Breast epithelium (tissue), 4 donors: ENCODE results near the gene CDH6. TPM values are rescaled to one million over a fixed set of nuclear protein-coding genes. Genes with fewer than 3 reads are reported as not detected.

Source experiments
- DNase-seq, 2 donors: peaks; one replicate each; pipeline ENCODE4 v3.0.0-alpha.2; 2019; ENCODE audit warnings: low spot score in 2 of 2
- H3K27ac ChIP-seq, 2 donors: fragments of 200-600 bp; sonication (generic) in 1 of 2; one replicate each; pipeline ENCODE4 v1.5.1; 2016 to 2019; ENCODE audit warnings: mild to moderate bottlenecking in 1 of 2
- H3K27me3 ChIP-seq, 2 donors: fragments of 200-600 bp; sonication (generic) in 1 of 2; one replicate each; pipeline versions ENCODE4 v1.5.1 to v1.6.0; 2017 to 2019; ENCODE audit warnings: control low read depth in 1 of 2, mild to moderate bottlenecking in 1 of 2
- H3K36me3 ChIP-seq: fragments of 200-600 bp; one replicate; pipeline ENCODE4 v1.5.1; 2019
- H3K4me1 ChIP-seq, 2 donors: fragments of 200-600 bp; sonication (generic); one replicate each; pipeline ENCODE4 v1.5.1; 2016 to 2019; ENCODE audit warnings: control low read depth in 1 of 2
- H3K4me3 ChIP-seq, 3 donors: fragments of 200-600 bp; sonication (generic); 1 replicate in 2 of 3; 2 replicates in 1 of 3; pipeline ENCODE4 v1.5.1; 2016 to 2019; ENCODE audit warnings: mild to moderate bottlenecking in 3 of 3, moderate library complexity in 2 of 3
- H3K9me3 ChIP-seq, 2 donors: fragments of 200-600 bp; sonication (generic) in 1 of 2; one replicate each; pipeline ENCODE4 v1.5.1; 2016 to 2019; ENCODE audit warnings: control low read depth in 1 of 2
- CTCF ChIP-seq, 3 donors: fragments of 450-650 bp; IDR thresholded peaks; one replicate each; pipeline ENCODE4 v1.5.1; 2016 to 2017; ENCODE audit warnings: antibody characterized with exemption in 3 of 3, mild to moderate bottlenecking in 3 of 3, moderate library complexity in 3 of 3
- POLR2A ChIP-seq: fragments of 450-650 bp; IDR thresholded peaks from one replicate; pipeline ENCODE4 v1.6.1; 2016; ENCODE audit warnings: antibody characterized with exemption, mild to moderate bottlenecking, moderate library complexity
- POLR2AphosphoS5 ChIP-seq, 3 donors: sonication (generic); formaldehyde crosslinking; IDR thresholded peaks; one replicate each; pipeline ENCODE4 v1.6.1; 2017; ENCODE audit warnings: antibody characterized with exemption in 3 of 3
- intact Hi-C: fragments of 100-400 bp; cut with DNase I; formaldehyde crosslinking; loops from one replicate; pipeline ENCODE4 v1.15.1; 2023; ENCODE audit warnings: low total_unique reads
- total RNA-seq, 3 donors: library from RNA; depleted of rRNA; stranded (reverse); fragments of >200 nt; gene quantifications; one replicate each; pipeline ENCODE4 v1.1.0, GENCODE V29; 2016

CDH6 gene
- total RNA-seq, 3 donors from 2014 or later: 1.4 to 4.8 (median 3.9) TPM

- intact Hi-C loops: no loop called here
- no peak overlapping the region for H3K4me3 ChIP-seq
- no peak overlapping the region for H3K27ac ChIP-seq
- H3K27me3 ChIP-seq: no peaks in the 10 kb centered on the region
- H3K36me3 ChIP-seq: no peaks in the 10 kb centered on the region
- H3K4me1 ChIP-seq: no peaks in the 10 kb centered on the region
- DNase-seq: no peak
- TF ChIP-seq POLR2AphosphoS5 (IDR thresholded peaks at IDR 0.05): no peak
- H3K9me3 ChIP-seq: no peaks in the 10 kb centered on the region
Measured at GRCh38 chr5:31237174-31237573, 43.7 kb downstream of the CDH6 start.

GRCh38 chr5:31238497-31238896 is 45.0 kb downstream of the CDH6 start:
- H3K36me3 ChIP-seq: no peaks in the 10 kb centered on the region
- intact Hi-C loops: no loop called here
- H3K4me3 ChIP-seq: no peak overlapping the region
- H3K4me1 ChIP-seq: no peaks in the 10 kb centered on the region
- no peak overlapping the region for H3K27ac ChIP-seq
- TF ChIP-seq POLR2AphosphoS5 (IDR thresholded peaks at IDR 0.05) (no peak), POLR2A (no peak), CTCF (IDR thresholded peaks at IDR 0.05) (no peak)
- H3K27me3 ChIP-seq: no peaks in the 10 kb centered on the region
- DNase-seq: no peak
- H3K9me3 ChIP-seq: no peaks in the 10 kb centered on the region

- Histone ChIP-seq H3K36me3 (no peaks in the 10 kb centered on the region), H3K27ac (no peak overlapping the region), H3K27me3 (no peaks in the 10 kb centered on the region), H3K4me1 (no peaks in the 10 kb centered on the region), H3K4me3 (no peak overlapping the region), H3K9me3 (no peaks in the 10 kb centered on the region)
- intact Hi-C loops: no loop called here
- TF ChIP-seq POLR2AphosphoS5 (IDR thresholded peaks at IDR 0.05) (no peak), POLR2A (no peak), CTCF (IDR thresholded peaks at IDR 0.05) (no peak)
- no peak for DNase-seq
Measured at GRCh38 chr5:31244921-31245320, 51.4 kb downstream of the CDH6 start.

GRCh38 chr5:31247381-31247780 is 53.9 kb downstream of the CDH6 start:
- DNase-seq: no peak
- Histone ChIP-seq H3K4me1 (no peaks in the 10 kb centered on the region), H3K27me3 (no peaks in the 10 kb centered on the region), H3K27ac (no peak overlapping the region), H3K36me3 (no peaks in the 10 kb centered on the region), H3K4me3 (no peak overlapping the region), H3K9me3 (no peaks in the 10 kb centered on the region)
- TF ChIP-seq POLR2AphosphoS5 (IDR thresholded peaks at IDR 0.05) (no peak), CTCF (IDR thresholded peaks at IDR 0.05) (no peak), POLR2A (no peak)
- intact Hi-C loops: no loop called here

GRCh38 chr5:31250201-31250600 is 56.7 kb downstream of the CDH6 start:
- TF ChIP-seq CTCF (IDR thresholded peaks at IDR 0.05): no peak
- no peak for TF ChIP-seq POLR2AphosphoS5 (IDR thresholded peaks at IDR 0.05)
- TF ChIP-seq POLR2A: no peak
- intact Hi-C loops: no loop called here
- no peak overlapping the region for H3K27ac ChIP-seq
- H3K4me3 ChIP-seq: no peak overlapping the region
- no peak for DNase-seq
- H3K9me3 ChIP-seq: no peaks in the 10 kb centered on the region
- H3K27me3 ChIP-seq: no peaks in the 10 kb centered on the region
- no peaks in the 10 kb centered on the region for H3K4me1 ChIP-seq
- no peaks in the 10 kb centered on the region for H3K36me3 ChIP-seq

- no peaks in the 10 kb centered on the region for H3K36me3 ChIP-seq
- H3K4me1 ChIP-seq: no peaks in the 10 kb centered on the region
- no peaks in the 10 kb centered on the region for H3K9me3 ChIP-seq
- H3K27ac ChIP-seq: no peak overlapping the region
- H3K27me3 ChIP-seq: no peaks in the 10 kb centered on the region
- intact Hi-C loops: no loop called here
- no peak overlapping the region for H3K4me3 ChIP-seq
- TF ChIP-seq POLR2AphosphoS5 (IDR thresholded peaks at IDR 0.05) (no peak), POLR2A (no peak), CTCF (IDR thresholded peaks at IDR 0.05) (no peak)
- DNase-seq: no peak
Measured at GRCh38 chr5:31251032-31251431, 57.5 kb downstream of the CDH6 start.
